Right lobe of liver (tissue), 6 donors: ENCODE results near the gene GPC5. TPM values are rescaled to one million over a fixed set of nuclear protein-coding genes. Genes with fewer than 3 reads are reported as not detected.

Experiments used
- ATAC-seq, 4 donors: fragments of 200-7000 bp; cut with Tn5 transposase; one replicate each; pipeline ENCODE4 v1.9.1; 2020; ENCODE audit warnings: mild to moderate bottlenecking in 4 of 4, moderate library complexity in 4 of 4
- DNase-seq, 3 donors: peaks; one replicate each; pipeline ENCODE4 v3.0.0-alpha.2; 2020
- H3K27ac ChIP-seq, 3 donors: fragments of 200-600 bp; one replicate each; pipeline ENCODE4 v1.8.0; 2022
- H3K27me3 ChIP-seq, 2 donors: fragments of 200-600 bp; one replicate each; pipeline ENCODE4 v1.8.0; 2022
- H3K36me3 ChIP-seq, 4 donors: fragments of 200-600 bp; sonication (generic) in 1 of 4; one replicate each; pipeline versions ENCODE4 v1.5.1 to v1.8.0; 2017 to 2022; ENCODE audit warnings: control low read depth in 1 of 4
- H3K4me1 ChIP-seq, 4 donors: fragments of 200-600 bp; sonication (generic) in 1 of 4; one replicate each; pipeline versions ENCODE4 v1.5.1 to v1.8.0; 2017 to 2022; ENCODE audit warnings: control low read depth in 1 of 4
- H3K4me3 ChIP-seq, 3 donors: fragments of 200-600 bp; one replicate each; pipeline ENCODE4 v1.8.0; 2022
- H3K9me3 ChIP-seq, 4 donors: fragments of 200-600 bp; sonication (generic) in 1 of 4; one replicate each; pipeline versions ENCODE4 v1.5.1 to v1.8.0; 2017 to 2022; ENCODE audit warnings: control low read depth in 1 of 4
- POLR2A ChIP-seq: fragments of 450-650 bp; IDR thresholded peaks from one replicate; pipeline ENCODE4 v1.6.1; 2017; ENCODE audit warnings: antibody characterized with exemption, mild to moderate bottlenecking
- whole genome bisulfite sequencing: methylation state at CpG from one replicate; pipeline ENCODE4 v1.1.6; 2018; ENCODE audit warnings: low coverage, low lambda C conversion rate; ENCODE audit not compliant: insufficient coverage; ENCODE audit errors: missing lambda C conversion rate; 5-methylcytosine and 5-hydroxymethylcytosine counted together
- intact Hi-C, 2 donors: fragments of 100-400 bp; cut with DNase I; formaldehyde crosslinking; loops; one replicate each; pipeline versions ENCODE4 v1.11.2 to v1.14.1; 2022
- total RNA-seq, 6 experiments: library from RNA; depleted of rRNA in 2 of 6; stranded (reverse); fragments of >200 nt in 2 of 6; fragmentation: NEBNext Ultra II Directional in 3 of 6; extraction: Animal tissue kit (Norgen Biotek cat#: 25700) in 3 of 6; gene quantifications; one replicate each; pipeline versions ENCODE4 v1.1.0 to v1.2.4, GENCODE V29; 2016 to 2023
- TF ChIP-seq, protein P1 (sequence below), 4 donors: fragments of 200-600 bp in 3 of 4; fragments of 450-650 bp in 1 of 4; IDR thresholded peaks; one replicate each; pipeline versions ENCODE4 v1.5.1 to v1.8.0; 2016 to 2022; ENCODE audit warnings: antibody characterized with exemption in 4 of 4, mild to moderate bottlenecking in 2 of 4
- donor health status: DM: no; HTN: yes; CAD: no.
- donor health status: DM: no; HTN: no; CAD: no.
- donor health status: DM: no; HTN: no; CAD: no.
- donor health status: DM: no; HTN: yes; CAD: no.
- donor health status: DM: no; HTN: yes; CAD: no.

Gene GPC5
- total RNA-seq, 6 experiments from 2014 or later, result 0.12 to 0.99 (median 0.66) TPM

DNA sequence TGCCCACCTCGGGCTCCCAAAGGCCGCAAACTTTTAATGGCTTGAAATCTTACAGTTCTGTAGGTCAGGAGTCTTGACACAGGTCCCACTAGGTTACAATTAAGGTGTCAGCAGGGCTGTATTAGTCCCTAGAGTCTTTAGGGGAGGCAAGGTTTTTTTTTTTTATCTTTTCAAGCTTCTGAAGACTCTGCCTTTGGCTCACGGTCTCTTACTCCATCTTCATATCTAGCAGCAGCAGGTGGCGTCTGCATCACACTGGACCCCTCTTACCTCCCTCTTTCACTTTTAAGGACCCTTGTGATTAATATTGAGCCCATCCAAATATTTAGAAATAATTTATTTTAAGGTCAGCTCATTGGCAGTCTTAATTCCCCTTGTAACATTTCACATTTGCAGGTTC is 39.3 kb upstream of the GPC5 start:
- Histone ChIP-seq H3K4me1 (peaks cover 0 to 60% (median 17%) of the 10 kb centered on the region in 4 donors), H3K27me3 (no peaks in the 10 kb centered on the region), H3K36me3 (peaks cover 0 to 8% (median 2%) of the 10 kb centered on the region in 4 donors), H3K27ac (no peak overlapping the region), H3K9me3 (no peaks in the 10 kb centered on the region), H3K4me3 (no peak overlapping the region)
- intact Hi-C loops, result no loop called here
- ATAC-seq (no peak), DNase-seq (no peak)
- 81% methylated on average over 4 of the region's 4 CpGs for WGBS
- no peak for TF ChIP-seq POLR2A
- TF ChIP-seq, protein P1, sequence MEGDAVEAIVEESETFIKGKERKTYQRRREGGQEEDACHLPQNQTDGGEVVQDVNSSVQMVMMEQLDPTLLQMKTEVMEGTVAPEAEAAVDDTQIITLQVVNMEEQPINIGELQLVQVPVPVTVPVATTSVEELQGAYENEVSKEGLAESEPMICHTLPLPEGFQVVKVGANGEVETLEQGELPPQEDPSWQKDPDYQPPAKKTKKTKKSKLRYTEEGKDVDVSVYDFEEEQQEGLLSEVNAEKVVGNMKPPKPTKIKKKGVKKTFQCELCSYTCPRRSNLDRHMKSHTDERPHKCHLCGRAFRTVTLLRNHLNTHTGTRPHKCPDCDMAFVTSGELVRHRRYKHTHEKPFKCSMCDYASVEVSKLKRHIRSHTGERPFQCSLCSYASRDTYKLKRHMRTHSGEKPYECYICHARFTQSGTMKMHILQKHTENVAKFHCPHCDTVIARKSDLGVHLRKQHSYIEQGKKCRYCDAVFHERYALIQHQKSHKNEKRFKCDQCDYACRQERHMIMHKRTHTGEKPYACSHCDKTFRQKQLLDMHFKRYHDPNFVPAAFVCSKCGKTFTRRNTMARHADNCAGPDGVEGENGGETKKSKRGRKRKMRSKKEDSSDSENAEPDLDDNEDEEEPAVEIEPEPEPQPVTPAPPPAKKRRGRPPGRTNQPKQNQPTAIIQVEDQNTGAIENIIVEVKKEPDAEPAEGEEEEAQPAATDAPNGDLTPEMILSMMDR (IDR thresholded peaks at IDR 0.05), result no peak

- Histone ChIP-seq H3K9me3 (no peaks in the 10 kb centered on the region), H3K36me3 (peaks cover 0 to 3% (median 1%) of the 10 kb centered on the region in 4 donors), H3K4me3 (no peak overlapping the region), H3K27ac (peak overlapping the region in 1 of 3 donors; percentile 14), H3K4me1 (peaks cover 0 to 56% (median 17%) of the 10 kb centered on the region in 4 donors), H3K27me3 (no peaks in the 10 kb centered on the region)
- DNase-seq, result no peak
- no peak for ATAC-seq
- 55% methylated on average over 3 of the region's 3 CpGs for WGBS
- TF ChIP-seq, protein P1 (IDR thresholded peaks at IDR 0.05), result no peak
- no peak for TF ChIP-seq POLR2A
- intact Hi-C loops, result no loop called here
Observed at GRCh38 chr13:91359631-91360030, 38.8 kb upstream of the GPC5 start.

- no peak overlapping the region for H3K4me3 ChIP-seq
- H3K27ac ChIP-seq, result peak overlapping the region in 1 of 3 donors; percentile 14
- no peaks in the 10 kb centered on the region for H3K9me3 ChIP-seq
- 39% methylated on average over 4 of the region's 4 CpGs for WGBS
- ATAC-seq (no peak), DNase-seq (no peak)
- H3K36me3 ChIP-seq, result peaks cover 0 to 3% (median under 1%) of the 10 kb centered on the region in 4 donors
- intact Hi-C loops, result no loop called here
- H3K27me3 ChIP-seq, result no peaks in the 10 kb centered on the region
- H3K4me1 ChIP-seq, result peaks cover 0 to 56% (median 17%) of the 10 kb centered on the region in 4 donors
- no peak for TF ChIP-seq POLR2A
- TF ChIP-seq, protein P1 (IDR thresholded peaks at IDR 0.05), result no peak
Observed at GRCh38 chr13:91360246-91360751, 38.1 kb upstream of the GPC5 start.

DNA sequence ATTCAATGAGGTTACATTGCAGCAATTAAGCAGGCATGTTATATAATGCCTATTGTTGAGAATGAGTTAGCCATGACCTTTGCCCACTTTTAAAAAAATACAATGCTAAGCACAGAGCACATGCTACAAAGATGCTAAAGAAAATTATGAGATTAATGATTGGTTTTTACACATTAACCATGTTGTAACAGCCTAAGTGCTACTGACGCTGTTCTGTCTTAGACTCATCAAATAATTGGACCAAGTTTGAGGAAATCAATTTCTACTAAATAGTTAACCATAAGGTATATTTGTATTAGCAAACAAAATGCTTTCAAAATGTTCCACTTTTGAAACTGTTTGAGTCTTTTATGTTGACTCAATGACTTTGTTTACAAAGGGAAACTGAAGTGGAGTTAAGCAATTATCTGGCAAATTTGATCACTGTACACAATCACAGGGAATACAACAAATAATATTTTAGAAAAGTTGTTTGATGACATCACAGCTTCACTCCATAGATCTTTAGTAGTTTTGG is 36.6 kb upstream of the GPC5 start:
- TF ChIP-seq, protein P1 (IDR thresholded peaks at IDR 0.05), result no peak
- TF ChIP-seq POLR2A, result no peak
- ATAC-seq, result peak; percentile 73 to 87 (median 74)
- peaks cover 0 to 56% (median 17%) of the 10 kb centered on the region in 4 donors for H3K4me1 ChIP-seq

More for the DNA sequence above, 36.6 kb upstream of the GPC5 start:
- Histone ChIP-seq H3K27ac (peak overlapping the region in 2 of 3 donors; percentile 19 to 48), H3K4me3 (no peak overlapping the region), H3K9me3 (no peaks in the 10 kb centered on the region), H3K36me3 (no peaks in the 10 kb centered on the region), H3K27me3 (no peaks in the 10 kb centered on the region)
- DNase-seq, result no peak
- intact Hi-C loops, result no loop called here
- WGBS, result 27% methylated on average over 1 of the region's 1 CpG
